Measurements from ENCODE around the gene KPNA1.

GRCh38 chr3:122548619-122549018 lies 33.9 kb upstream of the KPNA1 start:
- no peak for TF ChIP-seq CTCF (IDR thresholded peaks at IDR 0.05)
- no peak for TF ChIP-seq POLR2A (IDR thresholded peaks at IDR 0.05)
